ENCODE measurements around the gene MKKS. TPM values are rescaled to one million over a fixed set of nuclear protein-coding genes. Genes with fewer than 3 reads are reported as not detected.
A peak's percentile ranks its signal among the peaks of the same experiment; 100 is the strongest.

Gene MKKS
- total RNA-seq, 1 donor from 2014 or later, result 7.0 TPM

DNA sequence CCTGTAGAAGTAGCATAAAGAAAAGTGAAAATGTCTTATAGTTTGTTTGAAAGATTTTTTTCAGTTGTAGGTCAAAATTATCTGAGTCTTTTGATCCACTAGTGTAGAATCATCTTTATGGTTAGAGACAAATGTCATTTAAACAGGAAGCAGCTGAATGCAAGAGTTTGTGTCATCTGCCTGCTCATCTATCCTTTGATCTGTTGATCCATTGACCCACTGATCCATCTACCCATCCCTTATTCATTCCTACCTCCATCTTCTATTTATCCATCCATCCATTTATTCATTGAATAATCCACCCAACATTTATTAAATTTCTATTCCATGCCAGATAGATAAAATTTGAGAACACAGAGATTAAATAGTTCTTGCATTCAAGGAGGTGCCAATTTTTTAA lies 62.6 kb downstream of the MKKS start:
- DNase-seq (ENCODE audit: extremely low read depth, low read depth, low spot score), result no peak

DNA sequence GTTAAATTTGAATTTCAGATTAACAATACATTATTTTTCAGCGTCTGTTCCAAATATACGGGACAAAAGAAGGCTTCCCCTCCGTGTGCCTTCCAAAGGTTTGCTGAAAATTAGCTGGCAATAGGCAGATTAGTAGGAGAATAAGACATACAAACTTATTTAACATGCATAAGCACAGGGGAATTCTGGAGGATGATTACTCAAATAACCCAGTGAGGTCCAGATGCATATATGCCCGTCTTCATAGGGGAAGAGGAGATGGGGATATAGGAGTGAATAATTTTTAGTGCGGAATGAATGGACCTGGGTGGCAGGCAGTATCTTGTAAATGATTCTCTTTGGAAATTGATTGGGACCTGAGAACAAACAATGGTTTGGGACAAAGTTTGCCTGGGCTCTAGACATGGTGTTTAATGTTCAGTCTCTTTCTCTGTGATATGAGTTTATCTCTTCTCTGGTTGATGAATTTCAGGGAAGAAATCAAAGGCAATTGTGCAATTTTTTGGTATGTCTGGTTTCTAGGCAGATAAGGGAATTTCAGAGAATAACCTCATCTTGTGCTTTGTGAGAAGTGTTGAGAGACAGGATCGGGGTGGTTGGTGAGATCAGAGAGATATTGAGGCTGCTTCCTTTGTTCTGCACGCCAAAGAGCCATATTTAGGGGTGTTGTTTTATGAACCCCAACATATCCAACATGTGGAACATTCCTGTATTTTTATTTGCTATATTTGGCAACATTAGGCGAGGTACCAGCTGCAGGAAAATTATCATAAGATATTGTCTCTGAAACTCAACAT lies 63.7 kb downstream of the MKKS start:
- DNase-seq (ENCODE audit: extremely low read depth, low read depth, low spot score), result no peak

- peak; percentile 69 for DNase-seq (ENCODE audit: extremely low read depth, low read depth, low spot score)
These were observed 64.3 kb downstream of the MKKS start for GRCh38 chr20:10369723-10370090.

DNA sequence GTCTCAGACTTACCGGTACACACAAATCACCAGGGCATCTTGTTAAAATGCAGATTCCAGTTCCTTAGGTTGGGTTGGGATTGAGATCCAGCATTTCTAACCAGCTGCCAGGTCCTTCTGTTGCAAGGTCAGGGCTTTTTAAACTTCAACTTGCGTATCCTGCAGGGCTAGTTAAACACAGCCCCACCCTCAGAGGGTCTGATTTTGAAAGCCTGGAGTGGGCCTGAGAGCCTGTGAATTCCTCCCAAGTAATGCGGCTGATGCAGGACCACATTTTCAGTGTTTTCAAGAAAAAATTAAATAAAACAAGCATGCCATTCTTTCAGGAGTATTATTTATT lies 65.3 kb downstream of the MKKS start:
- no peak for DNase-seq (ENCODE audit: extremely low read depth, low read depth, low spot score)

GRCh38 chr20:10367943-10368701 lies 65.9 kb downstream of the MKKS start:
- no peak for DNase-seq (ENCODE audit: extremely low read depth, low read depth, low spot score)

DNA sequence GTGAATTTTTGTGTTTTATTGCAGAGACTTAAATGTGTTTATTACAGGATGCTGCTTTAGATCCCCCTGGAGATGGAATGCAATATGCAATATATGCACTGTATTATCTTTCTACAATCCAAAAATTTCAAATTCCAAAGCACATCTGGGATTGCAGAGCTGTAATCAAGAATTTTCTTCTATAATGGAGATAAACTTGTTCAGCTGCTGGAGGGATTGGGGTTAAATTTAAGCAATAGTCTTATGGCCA lies 66.4 kb downstream of the MKKS start:
- DNase-seq (ENCODE audit: extremely low read depth, low read depth, low spot score), result no peak

DNA sequence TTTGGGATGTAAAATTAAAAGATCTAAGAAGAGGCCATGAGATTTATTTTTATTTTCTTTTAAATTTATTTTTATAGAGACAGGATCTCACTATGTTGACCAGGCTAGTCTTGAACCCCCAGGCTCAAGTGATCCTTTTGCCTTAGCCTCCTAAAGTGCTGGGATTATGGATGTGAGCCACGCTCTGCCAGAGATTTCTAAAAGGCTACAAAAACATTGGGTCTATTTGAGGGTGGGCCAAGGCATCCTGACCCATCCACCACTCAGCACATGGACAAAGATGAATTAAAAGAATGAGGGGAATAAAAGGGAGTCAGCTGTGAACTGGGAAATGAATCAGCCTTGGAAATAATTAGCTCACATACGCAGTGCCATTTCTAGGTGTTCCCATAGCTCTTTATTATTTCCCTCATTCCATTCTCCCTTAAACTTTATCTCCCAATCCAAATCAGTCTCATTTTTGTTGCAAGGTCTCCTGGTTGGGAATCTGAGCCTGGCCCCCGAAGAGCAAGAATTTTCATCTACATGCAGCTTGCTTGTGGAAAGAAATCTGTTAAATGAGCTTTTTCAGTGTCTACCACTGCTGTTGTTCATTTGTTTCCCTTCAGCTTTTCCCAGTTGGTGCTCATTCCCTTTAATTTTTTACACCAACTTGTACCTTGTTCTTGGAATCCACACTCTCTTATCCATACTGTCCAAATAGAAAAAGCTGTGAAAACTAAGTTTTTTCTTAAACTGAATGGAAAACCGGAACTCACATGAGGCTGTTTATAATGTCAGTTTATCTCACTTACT lies 66.9 kb downstream of the MKKS start:
- DNase-seq (ENCODE audit: extremely low read depth, low read depth, low spot score), result no peak

DNA sequence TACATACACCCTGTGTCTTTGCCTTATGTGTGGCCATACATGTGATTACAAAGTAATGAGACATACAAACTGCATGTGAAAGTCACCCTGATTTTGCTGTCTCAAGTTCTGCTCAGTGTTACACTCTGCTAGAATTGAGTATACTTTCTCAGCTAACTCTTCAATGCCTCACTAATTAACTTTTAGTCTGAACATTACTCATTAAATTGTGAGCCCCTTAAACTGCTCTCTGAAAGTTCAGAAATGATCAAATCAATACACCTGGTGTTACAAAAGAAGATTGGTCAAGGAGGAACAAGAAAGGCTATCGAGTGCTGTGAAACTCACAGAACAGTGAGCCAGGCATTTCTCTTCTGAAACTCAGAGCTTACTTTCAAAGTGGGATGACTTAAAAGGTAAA lies 71.3 kb downstream of the MKKS start:
- DNase-seq (ENCODE audit: extremely low read depth, low read depth, low spot score), result no peak

- no peak for DNase-seq (ENCODE audit: extremely low read depth, low read depth, low spot score)
These were observed 73.1 kb downstream of the MKKS start for GRCh38 chr20:10360878-10361277.

DNA sequence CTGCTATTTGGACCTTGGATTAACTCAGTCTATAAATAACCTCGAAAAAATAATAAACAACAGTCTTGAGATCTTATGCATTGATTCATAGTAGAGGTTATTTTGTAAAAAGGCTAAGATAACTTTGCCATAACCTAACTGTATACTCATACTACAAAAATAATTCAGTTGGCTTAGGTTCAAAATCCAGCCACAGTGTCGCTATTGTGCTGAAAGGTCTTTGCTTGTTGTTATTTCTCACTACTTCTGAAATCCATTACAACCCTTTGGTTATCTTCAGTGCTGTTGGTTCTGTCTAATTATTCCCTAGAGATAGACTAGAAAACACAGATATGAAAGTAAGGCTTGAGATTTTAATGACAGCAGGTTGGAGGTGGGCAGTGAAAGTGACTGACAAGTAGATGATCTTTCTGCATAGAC lies 74.4 kb downstream of the MKKS start:
- no peak for DNase-seq (ENCODE audit: extremely low read depth, low read depth, low spot score)

GRCh38 chr20:10357974-10358373 lies 76.0 kb downstream of the MKKS start:
- DNase-seq (ENCODE audit: extremely low read depth, low read depth, low spot score), result no peak

DNA sequence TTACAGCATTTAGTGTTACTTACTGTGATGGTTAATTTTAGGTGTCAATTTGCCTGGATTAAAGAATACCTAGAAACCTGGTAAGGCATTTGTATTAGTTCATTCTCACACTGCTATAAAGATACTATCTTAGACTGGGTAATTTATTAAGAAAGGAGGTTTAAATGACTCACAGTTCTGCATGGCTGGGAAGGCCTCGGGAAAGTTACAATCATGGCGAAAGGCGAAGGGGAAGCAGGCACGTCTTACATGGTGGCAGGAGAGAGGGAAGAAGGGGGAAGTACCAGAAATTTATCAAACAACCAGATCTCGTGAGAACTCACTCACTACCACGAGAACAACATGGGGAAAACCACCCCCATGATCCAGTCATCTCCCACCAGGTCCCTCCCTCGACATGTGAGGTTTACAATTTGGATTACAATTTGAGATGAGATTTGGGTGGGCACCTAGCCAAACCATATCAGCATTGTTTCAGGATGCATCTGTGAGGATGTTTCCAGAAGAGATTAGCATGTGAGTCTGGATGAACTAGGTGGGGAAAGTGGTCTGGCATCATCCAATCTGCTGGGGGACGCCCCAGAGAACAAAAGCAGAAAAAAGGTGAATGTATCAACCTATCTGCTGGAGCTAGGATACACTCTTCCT lies 76.8 kb downstream of the MKKS start:
- DNase-seq (ENCODE audit: extremely low read depth, low read depth, low spot score), result no peak

DNA sequence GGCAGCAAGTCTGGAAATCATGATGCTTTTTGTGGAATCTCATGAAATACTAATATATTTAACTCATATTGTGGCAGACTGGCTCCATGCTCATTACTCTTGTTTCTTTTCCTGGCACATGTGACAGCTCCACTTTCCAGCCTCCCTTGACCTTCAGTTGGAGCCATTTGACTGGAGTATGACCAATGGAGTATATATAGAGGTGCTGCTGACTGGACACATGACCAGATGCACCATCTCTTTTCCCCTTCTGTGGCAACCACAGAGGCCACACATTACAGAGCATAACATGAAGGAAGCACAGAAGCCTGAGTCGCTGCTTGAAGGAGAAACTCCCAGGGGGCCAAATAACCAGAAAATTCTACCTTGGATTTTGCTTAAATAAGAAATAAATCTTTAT lies 77.4 kb downstream of the MKKS start:
- no peak for DNase-seq (ENCODE audit: extremely low read depth, low read depth, low spot score)

- peak; percentile 95 for DNase-seq (ENCODE audit: extremely low read depth, low read depth, low spot score)
These were observed 80.8 kb downstream of the MKKS start for GRCh38 chr20:10352934-10353824.

Other genes with a start within 250 kb of the MKKS start
- gene SNAP25, start 215.4 kb downstream of the MKKS start, total RNA-seq, result 0.34 and 1.9 TPM in 2 replicates
- 2.8 and 3.4 TPM in 2 replicates for gene SLX4IP, start 1.1 kb upstream of the MKKS start, total RNA-seq
- gene JAG1, start 239.8 kb upstream of the MKKS start, total RNA-seq, result 104 and 155 TPM in 2 replicates

All from glomerular endothelial cell (primary cell).